ENCODE data around the gene WNK2.

- TF ChIP-seq CTCF (IDR thresholded peaks at IDR 0.05) (no peak), CHD2 (IDR thresholded peaks at IDR 0.05; ENCODE audit: low read length, partially characterized antibody) (no peak), BCL3 (IDR thresholded peaks at IDR 0.05) (no peak), RNF2 (IDR thresholded peaks at IDR 0.05; ENCODE audit: borderline replicate concordance, low read depth) (no peak), MAX (IDR thresholded peaks at IDR 0.05) (no peak), POLR2A (IDR thresholded peaks at IDR 0.05; ENCODE audit: low read length) (no peak)
Measured at GRCh38 chr9:93265972-93266371, 82.0 kb downstream of the WNK2 start.
